Ishikawa (cell line): ENCODE measurements around the gene TTC31.
A peak's percentile ranks its signal among the peaks of the same experiment; 100 is the strongest.

Source experiments
- CEBPB ChIP-seq: IDR thresholded peaks from 2 replicates; pipeline ENCODE4 v1.6.1; 2012
- CREB1 ChIP-seq: IDR thresholded peaks from 2 replicates; pipeline ENCODE4 v1.6.1; 2012; ENCODE audit warnings: low read depth
- EGR1 ChIP-seq: IDR thresholded peaks from 2 replicates; pipeline ENCODE4 v1.6.1; 2012
- EP300 ChIP-seq: IDR thresholded peaks from 2 replicates; pipeline ENCODE4 v1.6.1; 2012; ENCODE audit warnings: borderline replicate concordance
- FOXM1 ChIP-seq: IDR thresholded peaks from 2 replicates; pipeline ENCODE4 v1.6.1; 2012; ENCODE audit warnings: low read depth, borderline replicate concordance
- MAX ChIP-seq: IDR thresholded peaks from 2 replicates; pipeline ENCODE4 v1.6.1; 2012
- NFIC ChIP-seq: IDR thresholded peaks from 2 replicates; pipeline ENCODE4 v1.6.1; 2012
- RAD21 ChIP-seq: IDR thresholded peaks from 2 replicates; pipeline ENCODE4 v1.6.1; 2012; ENCODE audit warnings: low read depth
- TAF1 ChIP-seq: IDR thresholded peaks from 2 replicates; pipeline ENCODE4 v1.6.1; 2012; ENCODE audit warnings: low read depth, mild to moderate bottlenecking
- TCF12 ChIP-seq: IDR thresholded peaks from 2 replicates; pipeline ENCODE4 v1.6.1; 2012; ENCODE audit warnings: low read depth
- TEAD4 ChIP-seq: IDR thresholded peaks from 2 replicates; pipeline ENCODE4 v1.6.1; 2012
- YY1 ChIP-seq: IDR thresholded peaks from 2 replicates; pipeline ENCODE4 v1.6.1; 2012; ENCODE audit warnings: low read depth
- ZBTB7A ChIP-seq: IDR thresholded peaks from 2 replicates; pipeline ENCODE4 v1.6.1; 2012; ENCODE audit warnings: low read depth
- TF ChIP-seq, protein P1 (sequence below): IDR thresholded peaks from 2 replicates; pipeline ENCODE4 v1.6.1; 2012; ENCODE audit warnings: low read depth, mild to moderate bottlenecking
- TF ChIP-seq, protein P2 (sequence below): IDR thresholded peaks from 2 replicates; pipeline ENCODE4 v1.6.1; 2012

Gene TTC31

GRCh38 chr2:74529357-74530238, 46.7 kb downstream of the TTC31 start, which contains the start of the genes AUP1 and HTRA2:
Gene AUP1, minus strand, starts transcription at chr2:74529706. Its CDS starts 77 bp downstream, at chr2:74529629.
Gene HTRA2, plus strand, starts transcription at chr2:74529933. Its CDS starts 74 bp downstream, at chr2:74530007.
- TF ChIP-seq YY1: peak; percentile 96
- TF ChIP-seq EGR1: 0 out of 2 replicates have a peak, but pooled peaks have one; percentile 36
- peak; percentile 55; the same call in 1 of the 2 replicates for TF ChIP-seq TCF12
- peak; percentile 69 for TF ChIP-seq TEAD4
- peak; percentile 94 for TF ChIP-seq ZBTB7A
- TF ChIP-seq NFIC: peak; percentile 45; the same call in 1 of the 2 replicates
- TF ChIP-seq CEBPB: no peak
- TF ChIP-seq RAD21: no peak
- peak; percentile 81 for TF ChIP-seq MAX
- peak; percentile 99 for TF ChIP-seq TAF1
- TF ChIP-seq, protein P1, sequence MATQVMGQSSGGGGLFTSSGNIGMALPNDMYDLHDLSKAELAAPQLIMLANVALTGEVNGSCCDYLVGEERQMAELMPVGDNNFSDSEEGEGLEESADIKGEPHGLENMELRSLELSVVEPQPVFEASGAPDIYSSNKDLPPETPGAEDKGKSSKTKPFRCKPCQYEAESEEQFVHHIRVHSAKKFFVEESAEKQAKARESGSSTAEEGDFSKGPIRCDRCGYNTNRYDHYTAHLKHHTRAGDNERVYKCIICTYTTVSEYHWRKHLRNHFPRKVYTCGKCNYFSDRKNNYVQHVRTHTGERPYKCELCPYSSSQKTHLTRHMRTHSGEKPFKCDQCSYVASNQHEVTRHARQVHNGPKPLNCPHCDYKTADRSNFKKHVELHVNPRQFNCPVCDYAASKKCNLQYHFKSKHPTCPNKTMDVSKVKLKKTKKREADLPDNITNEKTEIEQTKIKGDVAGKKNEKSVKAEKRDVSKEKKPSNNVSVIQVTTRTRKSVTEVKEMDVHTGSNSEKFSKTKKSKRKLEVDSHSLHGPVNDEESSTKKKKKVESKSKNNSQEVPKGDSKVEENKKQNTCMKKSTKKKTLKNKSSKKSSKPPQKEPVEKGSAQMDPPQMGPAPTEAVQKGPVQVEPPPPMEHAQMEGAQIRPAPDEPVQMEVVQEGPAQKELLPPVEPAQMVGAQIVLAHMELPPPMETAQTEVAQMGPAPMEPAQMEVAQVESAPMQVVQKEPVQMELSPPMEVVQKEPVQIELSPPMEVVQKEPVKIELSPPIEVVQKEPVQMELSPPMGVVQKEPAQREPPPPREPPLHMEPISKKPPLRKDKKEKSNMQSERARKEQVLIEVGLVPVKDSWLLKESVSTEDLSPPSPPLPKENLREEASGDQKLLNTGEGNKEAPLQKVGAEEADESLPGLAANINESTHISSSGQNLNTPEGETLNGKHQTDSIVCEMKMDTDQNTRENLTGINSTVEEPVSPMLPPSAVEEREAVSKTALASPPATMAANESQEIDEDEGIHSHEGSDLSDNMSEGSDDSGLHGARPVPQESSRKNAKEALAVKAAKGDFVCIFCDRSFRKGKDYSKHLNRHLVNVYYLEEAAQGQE: 0 out of 2 replicates have a peak, but pooled peaks have one; percentile 30
- TF ChIP-seq, protein P2, sequence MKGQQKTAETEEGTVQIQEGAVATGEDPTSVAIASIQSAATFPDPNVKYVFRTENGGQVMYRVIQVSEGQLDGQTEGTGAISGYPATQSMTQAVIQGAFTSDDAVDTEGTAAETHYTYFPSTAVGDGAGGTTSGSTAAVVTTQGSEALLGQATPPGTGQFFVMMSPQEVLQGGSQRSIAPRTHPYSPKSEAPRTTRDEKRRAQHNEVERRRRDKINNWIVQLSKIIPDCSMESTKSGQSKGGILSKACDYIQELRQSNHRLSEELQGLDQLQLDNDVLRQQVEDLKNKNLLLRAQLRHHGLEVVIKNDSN: peak; percentile 29
- no peak; the same call in 1 of the 2 replicates for TF ChIP-seq EP300

DNA sequence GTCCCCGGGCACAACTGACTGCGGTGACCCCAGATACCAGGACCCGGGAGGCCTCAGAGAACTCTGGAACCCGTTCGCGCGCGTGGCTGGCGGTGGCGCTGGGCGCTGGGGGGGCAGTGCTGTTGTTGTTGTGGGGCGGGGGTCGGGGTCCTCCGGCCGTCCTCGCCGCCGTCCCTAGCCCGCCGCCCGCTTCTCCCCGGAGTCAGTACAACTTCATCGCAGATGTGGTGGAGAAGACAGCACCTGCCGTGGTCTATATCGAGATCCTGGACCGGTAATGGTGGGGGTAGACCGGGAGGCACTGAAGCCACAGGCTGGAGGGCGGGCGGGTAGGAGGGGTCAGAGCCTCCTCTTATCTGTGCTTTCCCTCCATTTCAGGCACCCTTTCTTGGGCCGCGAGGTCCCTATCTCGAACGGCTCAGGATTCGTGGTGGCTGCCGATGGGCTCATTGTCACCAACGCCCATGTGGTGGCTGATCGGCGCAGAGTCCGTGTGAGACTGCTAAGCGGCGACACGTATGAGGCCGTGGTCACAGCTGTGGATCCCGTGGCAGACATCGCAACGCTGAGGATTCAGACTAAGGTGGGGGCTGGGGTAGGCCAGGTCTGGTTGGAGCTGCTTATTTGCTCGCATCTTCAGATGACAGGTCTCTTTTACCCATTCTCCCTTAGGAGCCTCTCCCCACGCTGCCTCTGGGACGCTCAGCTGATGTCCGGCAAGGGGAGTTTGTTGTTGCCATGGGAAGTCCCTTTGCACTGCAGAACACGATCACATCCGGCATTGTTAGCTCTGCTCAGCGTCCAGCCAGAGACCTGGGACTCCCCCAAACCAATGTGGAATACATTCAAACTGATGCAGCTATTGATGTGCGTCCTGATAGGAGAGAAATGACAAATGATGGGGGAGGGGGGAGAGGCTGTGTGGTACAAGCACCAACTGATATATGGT, 47.6 kb downstream of the TTC31 start:
- TF ChIP-seq TAF1 (no peak), ZBTB7A (peak; percentile 48; the same call in 1 of the 2 replicates), MAX (peak; percentile 81)

- TF ChIP-seq RAD21: no peak
- TF ChIP-seq TCF12: no peak
- TF ChIP-seq, protein P2: no peak
- TF ChIP-seq TEAD4: no peak
- TF ChIP-seq EP300: no peak
- no peak for TF ChIP-seq ZBTB7A
- TF ChIP-seq FOXM1: no peak
- TF ChIP-seq TAF1: no peak
- no peak for TF ChIP-seq NFIC
- no peak for TF ChIP-seq YY1
- no peak for TF ChIP-seq CEBPB
- no peak for TF ChIP-seq CREB1
- TF ChIP-seq, protein P1: no peak
- no peak for TF ChIP-seq EGR1
- no peak for TF ChIP-seq MAX
Observed at GRCh38 chr2:74531666-74532065, 48.8 kb downstream of the TTC31 start.

GRCh38 chr2:74532222-74532621, 49.3 kb downstream of the TTC31 start:
- TF ChIP-seq TEAD4: no peak
- no peak for TF ChIP-seq EP300
- no peak for TF ChIP-seq TCF12
- peak; percentile 40 for TF ChIP-seq RAD21

DNA sequence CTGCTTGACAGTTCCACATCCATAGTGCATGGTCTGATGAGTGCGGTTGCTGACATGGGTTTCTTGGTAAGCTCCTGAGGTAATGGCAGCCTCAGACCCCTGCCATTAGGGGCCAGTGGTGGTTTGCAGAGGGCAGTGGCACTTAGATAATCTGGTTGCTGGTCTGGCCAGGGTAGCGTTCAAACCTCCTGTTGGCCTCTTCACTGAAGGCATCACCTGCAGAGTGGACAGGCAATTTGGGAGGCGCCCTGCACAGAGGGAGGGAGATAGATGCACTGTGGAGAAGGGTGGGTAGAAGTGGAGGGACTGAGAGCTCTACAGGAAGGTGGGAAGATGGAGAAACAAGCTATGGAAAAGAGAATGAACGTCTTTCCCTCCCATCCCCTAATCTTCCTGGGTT, 50.6 kb downstream of the TTC31 start:
- TF ChIP-seq, protein P1: no peak
- TF ChIP-seq NFIC (no peak), FOXM1 (no peak), ZBTB7A (no peak), CEBPB (no peak), TEAD4 (no peak), RAD21 (no peak), CREB1 (no peak)
